A673 (cell line): Measurements from ENCODE around the gene S100A11. TPM values are rescaled to one million over a fixed set of nuclear protein-coding genes. Genes with fewer than 3 reads are reported as not detected.
A peak's percentile ranks its signal among the peaks of the same experiment; 100 is the strongest.

Experiments used
- BruUV-seq: library from RNA; stranded (reverse); fragments of 400-500 nt; replicated peaks from 2 replicates; lab custom pipeline; 2021; lab: Mats Ljungman, UMichigan
- CTCF ChIA-PET: fragments of 300-600 bp; sonication (Branson Sonifier 250); formaldehyde crosslinking; loops from one replicate; lab custom pipeline; 2022; ENCODE audit warnings: antibody characterized with exemption; lab: Charles Lee
- POLR2A ChIA-PET: fragments of 300-600 bp; sonication (Branson Sonifier 250); formaldehyde crosslinking; loops from one replicate; lab custom pipeline; 2022; ENCODE audit warnings: antibody characterized with exemption; ENCODE audit not compliant: low non-redundant PET; lab: Charles Lee
- DNase-seq: peaks from one replicate; pipeline ENCODE4 v3.0.0-alpha.2; 2015; ENCODE audit warnings: low spot score
- H3K27ac ChIP-seq: fragments of 200-600 bp; sonication (generic); 2 replicates; pipeline ENCODE4 v1.5.1; 2016; ENCODE audit warnings: mixed run types, low read depth, mild to moderate bottlenecking, mixed read lengths, antibody characterized with exemption, low read length; ENCODE audit not compliant: poor library complexity, severe bottlenecking
- H3K27me3 ChIP-seq: fragments of 200-600 bp; sonication (generic); replicated peaks from 2 replicates; pipeline ENCODE4 v1.6.1; 2017; ENCODE audit warnings: mixed run types, low read depth, mild to moderate bottlenecking, mixed read lengths, antibody characterized with exemption, low read length; ENCODE audit not compliant: insufficient read depth, poor library complexity
- H3K36me3 ChIP-seq: fragments of 200-600 bp; sonication (generic); 2 replicates; pipeline ENCODE4 v1.6.1; 2016; ENCODE audit warnings: mixed run types, mild to moderate bottlenecking, mixed read lengths, antibody characterized with exemption, low read length; ENCODE audit not compliant: insufficient read depth, poor library complexity, severe bottlenecking
- H3K4me1 ChIP-seq: fragments of 200-600 bp; sonication (generic); 2 replicates; pipeline ENCODE4 v1.6.1; 2017; ENCODE audit warnings: mixed run types, mild to moderate bottlenecking, mixed read lengths, antibody characterized with exemption, low read length; ENCODE audit not compliant: insufficient read depth, poor library complexity, severe bottlenecking
- H3K4me3 ChIP-seq: fragments of 200-600 bp; sonication (generic); 2 replicates; pipeline ENCODE4 v1.5.1; 2016; ENCODE audit warnings: low read depth, mixed run types, mild to moderate bottlenecking, mixed read lengths, low read length; ENCODE audit not compliant: poor library complexity, severe bottlenecking
- H3K9me3 ChIP-seq: fragments of 200-600 bp; sonication (generic); 2 replicates; pipeline ENCODE4 v1.6.1; 2016; ENCODE audit warnings: mixed run types, low read depth, mild to moderate bottlenecking, mixed read lengths, antibody characterized with exemption, low read length; ENCODE audit not compliant: poor library complexity, severe bottlenecking
- CTCF ChIP-seq: fragments of 300-800, 200-600 bp; sonication (generic); conservative IDR thresholded peaks from 2 replicates; pipeline ENCODE4 v1.5.1; 2017; ENCODE audit warnings: low read depth, mild to moderate bottlenecking, antibody characterized with exemption, low read length, moderate library complexity, mixed read lengths
- EZH2 ChIP-seq: fragments of 200-600 bp; sonication (generic); IDR thresholded peaks from 2 replicates; pipeline ENCODE4 v1.6.1; 2017; ENCODE audit warnings: borderline replicate concordance, low read depth, mild to moderate bottlenecking, mixed read lengths, antibody characterized with exemption, low read length; ENCODE audit not compliant: poor library complexity, severe bottlenecking
- intact Hi-C: fragments of 100-400 bp; cut with micrococcal nuclease; formaldehyde crosslinking; loops from one replicate; pipeline ENCODE4 v1.10.0; 2022; ENCODE audit not compliant: unreplicated experiment
- total RNA-seq: library from RNA; stranded (reverse); gene quantifications from 2 replicates; pipeline ENCODE4 v1.2.3, GENCODE V29; 2021

S100A11 gene
- total RNA-seq, 1 experiment from 2014 or later: 151 TPM

GRCh38 chr1:151991663-151992302 is 45.0 kb downstream of the S100A11 start:
- ChIA-PET CTCF (interaction anchor here (0.7 to 1.1 kb wide), 2 partner anchors 24 kb away, joined by 3 read pairs; no protein-coding TSS in a partner anchor), POLR2A (no interaction called here)
- Histone ChIP-seq H3K9me3 (no peaks in the 10 kb centered on the region), H3K27ac (no peak overlapping the region), H3K27me3 (peaks cover 7% of the 10 kb centered on the region), H3K4me1 (peaks cover 55% of the 10 kb centered on the region), H3K4me3 (peak overlapping the region; percentile 65), H3K36me3 (no peaks in the 10 kb centered on the region)
- intact Hi-C loops: no loop called here
- no TSS peak for BruUV-seq
- TF ChIP-seq CTCF (no peak), EZH2 (no peak)
- no peak for DNase-seq

GRCh38 chr1:151990856-151991198 is 46.0 kb downstream of the S100A11 start:
- CTCF ChIA-PET: no interaction called here
- H3K9me3 ChIP-seq: no peaks in the 10 kb centered on the region
- TF ChIP-seq EZH2 (no peak), CTCF (no peak)
- no peak overlapping the region for H3K4me3 ChIP-seq
- H3K27me3 ChIP-seq: peaks cover 7% of the 10 kb centered on the region
- BruUV-seq: no TSS peak
- POLR2A ChIA-PET: no interaction called here
- intact Hi-C loops: no loop called here
- no peaks in the 10 kb centered on the region for H3K36me3 ChIP-seq
- H3K4me1 ChIP-seq: peaks cover 58% of the 10 kb centered on the region
- DNase-seq: no peak
- H3K27ac ChIP-seq: no peak overlapping the region

GRCh38 chr1:151990058-151990855 is 46.5 kb downstream of the S100A11 start:
- Histone ChIP-seq H3K27me3 (peaks cover 7% of the 10 kb centered on the region), H3K4me3 (no peak overlapping the region)
- intact Hi-C loops: no loop called here

More at GRCh38 chr1:151990058-151990855, 46.5 kb downstream of the S100A11 start:
- Histone ChIP-seq H3K36me3 (peaks cover under 1% of the 10 kb centered on the region), H3K4me1 (peaks cover 58% of the 10 kb centered on the region), H3K27ac (no peak overlapping the region), H3K9me3 (no peaks in the 10 kb centered on the region)
- DNase-seq: no peak
- ChIA-PET POLR2A (no interaction called here), CTCF (no interaction called here)
- no TSS peak for BruUV-seq
- TF ChIP-seq CTCF (no peak), EZH2 (no peak)
